ENCODE data around the gene DHH.

DHH gene

GRCh38 chr12:49094975-49095365 is 369 bp upstream of the DHH start:
- Histone ChIP-seq H3K4me3 (ENCODE audit: low read depth, low read length) (no peak overlapping the region), H3K27ac (ENCODE audit: extremely low read depth, low read depth, low read length) (no peak overlapping the region), H3K36me3 (ENCODE audit: control insufficient read depth in 2 of 2, insufficient read depth in 1 of 2, low read length in 2 of 2) (peaks cover 9 to 44% of the 10 kb centered on the region in 2 experiments; a peak in 2 of 3 replicates), H3K4me1 (ENCODE audit: control insufficient read depth, insufficient read depth, low read length) (no peaks in the 10 kb centered on the region), H3K9me3 (ENCODE audit: control insufficient read depth, insufficient read depth, low read depth, low read length) (no peaks in the 10 kb centered on the region)
- TF ChIP-seq INSM2 (tag by site-specific recombination; IDR thresholded peaks at IDR 0.05) (no peak), RBAK (tag by site-specific recombination; IDR thresholded peaks at IDR 0.05) (no peak), ZBTB48 (tag by site-specific recombination; IDR thresholded peaks at IDR 0.05) (no peak), ZNF530 (tag by site-specific recombination; IDR thresholded peaks at IDR 0.05; ENCODE audit: low read depth) (no peak), ZFP37 (tag by site-specific recombination; IDR thresholded peaks at IDR 0.05) (no peak), MYNN (tag by site-specific recombination; IDR thresholded peaks at IDR 0.05; ENCODE audit: borderline replicate concordance) (no peak), SP2 (tag by site-specific recombination; IDR thresholded peaks at IDR 0.05) (no peak), ZNF416 (tag by site-specific recombination; IDR thresholded peaks at IDR 0.05) (no peak), TCF7L2 (IDR thresholded peaks at IDR 0.05; ENCODE audit: borderline replicate concordance, low read depth, low read length) (no peak), ZNF302 (tag by site-specific recombination; IDR thresholded peaks at IDR 0.05; ENCODE audit: low read depth) (no peak), ZNF398 (tag by site-specific recombination; IDR thresholded peaks at IDR 0.05) (no peak), ELK4 (IDR thresholded peaks at IDR 0.05; ENCODE audit: borderline replicate concordance, low read depth, low read length) (no peak), ZNF404 (tag by site-specific recombination; IDR thresholded peaks at IDR 0.05) (no peak), HOXD13 (CRISPR knock-in tag; IDR thresholded peaks at IDR 0.05; ENCODE audit: borderline replicate concordance) (no peak), PRDM10 (tag by site-specific recombination; IDR thresholded peaks at IDR 0.05) (no peak), PBX3 (CRISPR knock-in tag; IDR thresholded peaks at IDR 0.05) (no peak), PATZ1 (tag by site-specific recombination; IDR thresholded peaks at IDR 0.05) (no peak)
- POLR2A ChIA-PET, result interaction anchor here (1.0 to 4.8 kb wide), 3 partner anchors 16 to 36 kb away, joined by 3 to 28 read pairs (median 12); partner anchors contain the start of genes LMBR1L, RHEBL1 and TUBA1B
- CTCF ChIA-PET, result interaction anchor here (0.6 to 5.0 kb wide), 10 partner anchors 9 to 169 kb away, joined by 3 to 74 read pairs (median 4); no protein-coding TSS in a partner anchor
